ENCODE results near the gene MAPT.

- TF ChIP-seq CTCF (CRISPR knock-in tag; IDR thresholded peaks at IDR 0.05) (no peak), BCL3 (CRISPR knock-in tag; IDR thresholded peaks at IDR 0.05) (0 out of 2 replicates have a peak, but pooled peaks have one; percentile 64), PCBP2 (optimal IDR thresholded peaks at IDR 0.05; ENCODE audit: low read depth, low read length, poor library complexity, severe bottlenecking) (no peak)
Measured at GRCh38 chr17:46001390-46002310, 107.3 kb downstream of the MAPT start.

Measured in HepG2 (cell line).